Panc1 (cell line): ENCODE data around the gene NCAPD2. TPM values are rescaled to one million over a fixed set of nuclear protein-coding genes. Genes with fewer than 3 reads are reported as not detected.

ENCODE experiments used
- ATAC-seq: fragments of 200-7000 bp; cut with Tn5 transposase; 2 replicates; pipeline ENCODE4 v1.9.1; 2020; ENCODE audit warnings: mild to moderate bottlenecking, moderate library complexity
- BruUV-seq: library from RNA; stranded (reverse); fragments of 400-500 nt; replicated peaks from 2 replicates; lab custom pipeline; 2021; lab: Mats Ljungman, UMichigan
- CTCF ChIA-PET: fragments of 300-600 bp; sonication (Branson Sonifier 250); formaldehyde crosslinking; loops from one replicate; lab custom pipeline; 2022; ENCODE audit warnings: antibody characterized with exemption; lab: Charles Lee
- POLR2A ChIA-PET: fragments of 300-600 bp; sonication (Branson Sonifier 250); formaldehyde crosslinking; loops from one replicate; lab custom pipeline; 2022; ENCODE audit warnings: antibody characterized with exemption; lab: Charles Lee
- DNase-seq: peaks from one replicate; pipeline ENCODE4 v3.0.0-alpha.2; 2010; ENCODE audit warnings: low read depth, low spot score
- H3K27ac ChIP-seq: 2 replicates; pipeline ENCODE4 v1.5.1; 2011; ENCODE audit warnings: mild to moderate bottlenecking, low read length, inconsistent platforms
- H3K27me3 ChIP-seq: fragments of 200-500 bp; sonication (Bioruptor generic); 2 replicates; pipeline ENCODE4 v1.6.0; 2014; ENCODE audit warnings: low read length, inconsistent platforms; ENCODE audit not compliant: control insufficient read depth, insufficient read depth
- H3K36me3 ChIP-seq: fragments of 200-500 bp; sonication (Bioruptor generic); 2 replicates; pipeline ENCODE4 v1.5.1; 2014; ENCODE audit warnings: inconsistent platforms, mild to moderate bottlenecking, low read length, moderate library complexity; ENCODE audit not compliant: control insufficient read depth, insufficient read depth
- H3K4me1 ChIP-seq: 2 replicates; pipeline ENCODE4 v1.5.1; 2011; ENCODE audit warnings: inconsistent platforms, mild to moderate bottlenecking, low read length, moderate library complexity; ENCODE audit not compliant: control insufficient read depth, insufficient read depth
- H3K4me3 ChIP-seq, 2 experiments: 2 replicates each; pipeline ENCODE4 v1.5.1; 2011 to 2012; ENCODE audit warnings: low read depth in 2 of 2, low read length in 2 of 2, mild to moderate bottlenecking in 2 of 2, inconsistent platforms in 1 of 2, moderate library complexity in 1 of 2
- H3K9me3 ChIP-seq: fragments of 200-500 bp; sonication (Bioruptor generic); 2 replicates; pipeline ENCODE4 v1.5.1; 2014; ENCODE audit warnings: low read depth, mild to moderate bottlenecking, inconsistent platforms, low read length, moderate library complexity; ENCODE audit not compliant: control insufficient read depth, insufficient read depth
- POLR2AphosphoS5 ChIP-seq: IDR thresholded peaks from 2 replicates; pipeline ENCODE4 v1.6.1; 2012; ENCODE audit warnings: mild to moderate bottlenecking, low read depth, low read length, moderate library complexity
- SIN3A ChIP-seq: IDR thresholded peaks from 2 replicates; pipeline ENCODE4 v1.6.1; 2012; ENCODE audit warnings: low read depth, mild to moderate bottlenecking, low read length, moderate library complexity, borderline replicate concordance; ENCODE audit not compliant: insufficient read depth
- TCF7L2 ChIP-seq: IDR thresholded peaks from 2 replicates; pipeline ENCODE4 v1.6.1; 2011; ENCODE audit warnings: mild to moderate bottlenecking, low read depth, low read length, inconsistent platforms
- in situ Hi-C: cut with HindIII; loops from 2 replicates; pipeline ENCODE4 v1.10.0; 2016; ENCODE audit warnings: low sequenced_read_pairs, low pct_unique_long_range_greater_than_20kb
- intact Hi-C: fragments of 100-400 bp; cut with micrococcal nuclease; formaldehyde crosslinking; loops from one replicate; pipeline ENCODE4 v1.10.0; 2022; ENCODE audit not compliant: unreplicated experiment
- total RNA-seq: library from RNA; stranded (reverse); gene quantifications from one replicate; pipeline ENCODE4 v1.2.1, GENCODE V29; 2021; ENCODE audit not compliant: unreplicated experiment
- TF ChIP-seq, protein P1 (sequence below), 2 experiments: IDR thresholded peaks; 2 replicates each; pipeline ENCODE4 v1.6.1; 2011 to 2012; ENCODE audit warnings: low read depth in 2 of 2, control low read depth in 1 of 2, low read length in 1 of 2, mild to moderate bottlenecking in 1 of 2, moderate library complexity in 1 of 2; ENCODE audit not compliant: insufficient read depth in 1 of 2
- TF ChIP-seq, protein P2 (sequence below): fragments of 450-650 bp; IDR thresholded peaks from 2 replicates; pipeline ENCODE4 v1.5.1; 2017; ENCODE audit warnings: mild to moderate bottlenecking

Gene NCAPD2
- total RNA-seq, 1 experiment from 2014 or later, result 80.3 TPM

DNA sequence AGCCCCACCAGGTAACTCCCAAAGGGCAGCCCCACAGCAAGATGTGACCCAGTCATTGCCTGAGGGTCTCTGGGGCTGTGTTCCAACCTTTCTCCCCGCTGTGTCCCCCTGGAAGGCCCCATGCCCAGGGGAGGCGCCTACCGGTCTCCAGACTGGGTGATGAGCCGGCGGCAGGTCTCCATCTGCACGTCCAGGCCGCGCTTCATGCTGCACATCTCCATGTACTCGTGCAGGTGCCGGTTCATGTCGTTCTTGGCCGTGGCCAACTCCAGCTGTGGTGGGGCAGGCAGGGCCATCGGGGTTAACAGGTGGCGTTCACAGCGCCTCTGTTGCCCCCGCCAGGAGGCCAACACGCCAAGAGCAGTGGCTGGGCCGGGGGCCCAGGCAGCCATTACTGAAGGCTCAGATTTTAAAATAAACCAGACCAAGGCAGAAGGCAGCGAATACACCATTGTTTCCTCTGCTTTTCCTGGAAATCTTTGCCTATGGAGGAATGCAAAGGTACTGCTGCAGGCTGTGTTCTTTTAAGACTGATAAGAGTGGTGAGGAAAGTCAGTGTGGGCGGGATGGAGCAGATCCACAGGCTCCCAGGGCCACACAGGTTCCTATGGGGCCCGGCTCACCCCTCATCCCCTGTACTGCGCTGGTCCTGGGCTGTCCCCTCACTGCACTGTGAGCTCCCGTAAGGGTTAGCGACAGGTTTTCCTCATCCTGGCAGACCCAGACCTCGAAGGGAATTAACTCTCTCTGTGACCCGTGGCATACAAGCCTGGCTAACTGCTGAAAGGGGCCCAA, 47.7 kb downstream of the NCAPD2 start:
- CTCF ChIA-PET, result interaction anchor here (0.6 kb wide), 1 partner anchor 9 kb away, joined by 4 read pairs; no protein-coding TSS in a partner anchor
- BruUV-seq, result no TSS peak
- no peak for ATAC-seq

DNA sequence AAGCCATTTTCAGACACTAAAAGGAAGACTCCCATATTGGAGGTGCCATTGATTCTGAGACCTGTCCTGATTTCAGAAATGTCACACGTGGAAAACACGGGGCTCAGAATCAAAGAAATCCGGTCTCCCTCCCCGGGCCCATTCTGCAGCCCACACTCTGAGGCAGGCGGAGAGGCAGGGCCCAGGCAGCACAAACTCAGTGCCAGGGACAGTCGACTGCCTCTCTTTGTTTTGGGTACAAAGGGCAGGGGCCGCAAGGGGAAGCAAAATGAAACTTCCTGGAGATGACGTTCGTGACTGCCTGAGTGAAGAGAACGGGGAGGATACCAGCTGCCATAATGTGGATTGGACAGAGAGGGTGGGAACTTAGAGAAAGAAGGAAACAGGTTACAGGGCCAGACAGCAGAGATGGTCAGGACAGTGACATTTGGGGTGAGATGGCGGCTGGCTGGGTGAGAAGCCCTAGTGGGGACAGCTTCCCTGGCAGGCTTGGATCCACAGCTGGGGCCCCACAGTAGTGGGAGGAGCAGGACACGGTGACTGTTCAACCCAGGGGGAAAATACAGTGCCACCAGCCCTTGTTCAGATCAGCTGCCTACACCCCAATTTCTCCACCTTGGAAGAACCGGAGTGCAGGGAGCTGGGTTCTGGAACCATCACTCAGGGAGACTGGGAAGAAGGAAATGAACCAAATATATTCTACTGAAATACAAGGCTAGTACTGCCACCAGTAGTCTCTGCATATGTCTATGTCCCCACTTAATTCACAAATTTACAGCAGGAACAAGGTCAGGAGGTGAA, 48.5 kb downstream of the NCAPD2 start:
- Histone ChIP-seq H3K4me1 (peaks cover 27% of the 10 kb centered on the region), H3K27me3 (no peaks in the 10 kb centered on the region), H3K36me3 (no peaks in the 10 kb centered on the region), H3K4me3 (no peak overlapping the region), H3K27ac (no peak overlapping the region), H3K9me3 (no peaks in the 10 kb centered on the region)
- TF ChIP-seq, protein P1, sequence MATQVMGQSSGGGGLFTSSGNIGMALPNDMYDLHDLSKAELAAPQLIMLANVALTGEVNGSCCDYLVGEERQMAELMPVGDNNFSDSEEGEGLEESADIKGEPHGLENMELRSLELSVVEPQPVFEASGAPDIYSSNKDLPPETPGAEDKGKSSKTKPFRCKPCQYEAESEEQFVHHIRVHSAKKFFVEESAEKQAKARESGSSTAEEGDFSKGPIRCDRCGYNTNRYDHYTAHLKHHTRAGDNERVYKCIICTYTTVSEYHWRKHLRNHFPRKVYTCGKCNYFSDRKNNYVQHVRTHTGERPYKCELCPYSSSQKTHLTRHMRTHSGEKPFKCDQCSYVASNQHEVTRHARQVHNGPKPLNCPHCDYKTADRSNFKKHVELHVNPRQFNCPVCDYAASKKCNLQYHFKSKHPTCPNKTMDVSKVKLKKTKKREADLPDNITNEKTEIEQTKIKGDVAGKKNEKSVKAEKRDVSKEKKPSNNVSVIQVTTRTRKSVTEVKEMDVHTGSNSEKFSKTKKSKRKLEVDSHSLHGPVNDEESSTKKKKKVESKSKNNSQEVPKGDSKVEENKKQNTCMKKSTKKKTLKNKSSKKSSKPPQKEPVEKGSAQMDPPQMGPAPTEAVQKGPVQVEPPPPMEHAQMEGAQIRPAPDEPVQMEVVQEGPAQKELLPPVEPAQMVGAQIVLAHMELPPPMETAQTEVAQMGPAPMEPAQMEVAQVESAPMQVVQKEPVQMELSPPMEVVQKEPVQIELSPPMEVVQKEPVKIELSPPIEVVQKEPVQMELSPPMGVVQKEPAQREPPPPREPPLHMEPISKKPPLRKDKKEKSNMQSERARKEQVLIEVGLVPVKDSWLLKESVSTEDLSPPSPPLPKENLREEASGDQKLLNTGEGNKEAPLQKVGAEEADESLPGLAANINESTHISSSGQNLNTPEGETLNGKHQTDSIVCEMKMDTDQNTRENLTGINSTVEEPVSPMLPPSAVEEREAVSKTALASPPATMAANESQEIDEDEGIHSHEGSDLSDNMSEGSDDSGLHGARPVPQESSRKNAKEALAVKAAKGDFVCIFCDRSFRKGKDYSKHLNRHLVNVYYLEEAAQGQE (IDR thresholded peaks at IDR 0.05; ENCODE audit: insufficient read depth in 1 of 2, low read depth in 2 of 2, low read length in 1 of 2), result no peak
- TF ChIP-seq, protein P2, sequence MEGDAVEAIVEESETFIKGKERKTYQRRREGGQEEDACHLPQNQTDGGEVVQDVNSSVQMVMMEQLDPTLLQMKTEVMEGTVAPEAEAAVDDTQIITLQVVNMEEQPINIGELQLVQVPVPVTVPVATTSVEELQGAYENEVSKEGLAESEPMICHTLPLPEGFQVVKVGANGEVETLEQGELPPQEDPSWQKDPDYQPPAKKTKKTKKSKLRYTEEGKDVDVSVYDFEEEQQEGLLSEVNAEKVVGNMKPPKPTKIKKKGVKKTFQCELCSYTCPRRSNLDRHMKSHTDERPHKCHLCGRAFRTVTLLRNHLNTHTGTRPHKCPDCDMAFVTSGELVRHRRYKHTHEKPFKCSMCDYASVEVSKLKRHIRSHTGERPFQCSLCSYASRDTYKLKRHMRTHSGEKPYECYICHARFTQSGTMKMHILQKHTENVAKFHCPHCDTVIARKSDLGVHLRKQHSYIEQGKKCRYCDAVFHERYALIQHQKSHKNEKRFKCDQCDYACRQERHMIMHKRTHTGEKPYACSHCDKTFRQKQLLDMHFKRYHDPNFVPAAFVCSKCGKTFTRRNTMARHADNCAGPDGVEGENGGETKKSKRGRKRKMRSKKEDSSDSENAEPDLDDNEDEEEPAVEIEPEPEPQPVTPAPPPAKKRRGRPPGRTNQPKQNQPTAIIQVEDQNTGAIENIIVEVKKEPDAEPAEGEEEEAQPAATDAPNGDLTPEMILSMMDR, result no peak
- TF ChIP-seq TCF7L2 (no peak), SIN3A (no peak), POLR2AphosphoS5 (no peak)
- ChIA-PET CTCF (interaction anchor here (0.5 kb wide), 1 partner anchor 100 kb away, joined by 3 read pairs; no protein-coding TSS in a partner anchor), POLR2A (no interaction called here)
- no TSS peak for BruUV-seq
- DNase-seq (no peak), ATAC-seq (no peak)
- intact Hi-C loops, result no loop called here
- in situ Hi-C loops, result no loop called here

More for the DNA sequence above, 47.7 kb downstream of the NCAPD2 start:
- Histone ChIP-seq H3K27me3 (no peaks in the 10 kb centered on the region), H3K27ac (no peak overlapping the region), H3K9me3 (no peaks in the 10 kb centered on the region), H3K4me1 (peaks cover 34% of the 10 kb centered on the region), H3K4me3 (no peak overlapping the region), H3K36me3 (no peaks in the 10 kb centered on the region)
- TF ChIP-seq POLR2AphosphoS5, result no peak
- no peak for TF ChIP-seq SIN3A
- TF ChIP-seq TCF7L2, result no peak
- TF ChIP-seq, protein P2, result no peak
- TF ChIP-seq, protein P1 (IDR thresholded peaks at IDR 0.05; ENCODE audit: insufficient read depth in 1 of 2, low read depth in 2 of 2, low read length in 1 of 2), result no peak
- intact Hi-C loops (no loop called here), in situ Hi-C loops (no loop called here)
- POLR2A ChIA-PET, result interaction anchor here (0.8 kb wide), 1 partner anchor 123 kb away, joined by 9 read pairs; no protein-coding TSS in a partner anchor
- DNase-seq, result no peak
